Prostate gland (tissue), 2 donors: ENCODE results near the gene AMFR.

Source experiments
- POLR2A ChIP-seq: fragments of 450-650 bp; IDR thresholded peaks from one replicate; pipeline ENCODE4 v1.6.1; 2016; ENCODE audit warnings: antibody characterized with exemption, mild to moderate bottlenecking
- POLR2AphosphoS5 ChIP-seq: sonication (generic); formaldehyde crosslinking; IDR thresholded peaks from one replicate; pipeline ENCODE4 v1.6.1; 2017; ENCODE audit warnings: antibody characterized with exemption
- TF ChIP-seq, protein P1 (sequence below), 4 experiments: fragments of 200-600 bp in 2 of 4; fragments of 450-650 bp in 2 of 4; sonication (generic) in 2 of 4; IDR thresholded peaks; 1 replicate in 3 of 4; 2 replicates in 1 of 4; pipeline ENCODE4 v1.5.1; 2016 to 2019; ENCODE audit warnings: antibody characterized with exemption in 4 of 4, mild to moderate bottlenecking in 2 of 4, moderate library complexity in 2 of 4

DNA sequence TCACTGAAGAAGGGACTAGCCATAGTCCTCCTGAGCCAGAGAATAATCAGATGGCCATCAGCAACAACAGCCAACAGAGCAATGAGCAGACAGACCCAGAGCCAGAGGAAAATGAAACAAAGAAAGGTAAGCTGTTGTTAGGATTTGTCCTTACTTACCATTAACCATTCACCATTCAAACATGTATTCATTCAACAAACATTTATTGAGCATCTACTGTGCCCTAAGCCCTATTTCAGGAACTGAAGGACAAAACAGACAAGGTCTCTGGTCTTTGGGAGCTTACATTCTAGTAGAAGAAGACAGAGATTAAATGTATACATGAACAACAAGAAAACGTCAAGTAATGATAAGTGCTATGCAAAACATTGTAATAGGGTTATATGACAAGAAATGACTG lies 45.3 kb upstream of the AMFR start:
- TF ChIP-seq, protein P1, sequence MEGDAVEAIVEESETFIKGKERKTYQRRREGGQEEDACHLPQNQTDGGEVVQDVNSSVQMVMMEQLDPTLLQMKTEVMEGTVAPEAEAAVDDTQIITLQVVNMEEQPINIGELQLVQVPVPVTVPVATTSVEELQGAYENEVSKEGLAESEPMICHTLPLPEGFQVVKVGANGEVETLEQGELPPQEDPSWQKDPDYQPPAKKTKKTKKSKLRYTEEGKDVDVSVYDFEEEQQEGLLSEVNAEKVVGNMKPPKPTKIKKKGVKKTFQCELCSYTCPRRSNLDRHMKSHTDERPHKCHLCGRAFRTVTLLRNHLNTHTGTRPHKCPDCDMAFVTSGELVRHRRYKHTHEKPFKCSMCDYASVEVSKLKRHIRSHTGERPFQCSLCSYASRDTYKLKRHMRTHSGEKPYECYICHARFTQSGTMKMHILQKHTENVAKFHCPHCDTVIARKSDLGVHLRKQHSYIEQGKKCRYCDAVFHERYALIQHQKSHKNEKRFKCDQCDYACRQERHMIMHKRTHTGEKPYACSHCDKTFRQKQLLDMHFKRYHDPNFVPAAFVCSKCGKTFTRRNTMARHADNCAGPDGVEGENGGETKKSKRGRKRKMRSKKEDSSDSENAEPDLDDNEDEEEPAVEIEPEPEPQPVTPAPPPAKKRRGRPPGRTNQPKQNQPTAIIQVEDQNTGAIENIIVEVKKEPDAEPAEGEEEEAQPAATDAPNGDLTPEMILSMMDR (IDR thresholded peaks at IDR 0.05) = no peak
- TF ChIP-seq POLR2AphosphoS5 (no peak), POLR2A (no peak)
